ENCODE data around the gene ZNF805.

ZNF805 gene

DNA sequence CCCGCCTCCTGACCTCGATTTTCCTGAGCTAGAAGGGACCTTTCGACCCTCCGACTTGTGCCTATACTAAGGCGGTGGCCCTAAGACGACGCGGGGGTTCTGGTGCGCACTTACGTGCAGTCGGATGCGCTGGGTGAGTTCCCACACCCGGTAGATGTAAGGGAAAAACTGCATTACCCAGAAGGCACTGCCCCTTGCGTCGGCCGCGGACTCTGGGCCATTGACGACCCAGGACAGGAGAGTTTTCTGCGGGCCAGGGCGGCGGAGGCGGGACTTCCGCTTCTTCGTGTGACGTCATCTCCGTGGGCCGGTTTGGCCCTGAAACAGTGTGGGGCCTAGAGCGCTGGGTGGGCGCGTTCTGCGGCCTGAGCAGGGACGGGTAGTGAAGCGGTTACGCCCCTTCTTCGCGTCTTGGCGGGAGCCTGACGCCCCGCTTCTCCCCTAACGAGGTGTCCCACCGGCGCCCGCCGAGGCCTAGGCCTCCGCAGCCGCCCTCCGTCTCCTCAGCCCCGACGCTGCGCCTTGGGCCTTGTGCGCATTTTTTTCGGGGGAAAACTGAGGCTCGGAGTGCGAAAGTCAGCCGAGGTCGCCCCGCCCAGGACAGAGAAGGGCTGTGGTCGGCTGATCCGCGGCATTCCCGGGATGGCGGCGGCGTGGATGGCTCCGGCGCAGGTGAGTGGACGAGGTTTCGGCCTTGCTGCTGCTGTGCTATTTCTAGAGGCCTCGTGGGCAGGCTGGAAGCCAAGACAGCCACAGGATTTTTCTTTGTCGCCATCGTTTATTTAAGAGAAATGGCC is 39.9 kb downstream of the ZNF805 start, which contains the start of gene ZNF460:
ZNF460 (plus strand) TSS at position 321 of the 797 bp plus-strand sequence; CDS start at position 643, 322 bp downstream.
- peak within 1 kb of the TSS; percentile 99 for H3K9ac ChIP-seq
- H4K20me1 ChIP-seq: peaks cover 49% of the 10 kb centered on the region
- peaks cover 38% of the 10 kb centered on the region for H3K36me3 ChIP-seq
- peak within 1 kb of the TSS; percentile 91 for H3K4me2 ChIP-seq
- H3K9me3 ChIP-seq: no peaks in the 10 kb centered on the region
- H3K27me3 ChIP-seq: no peaks in the 10 kb centered on the region
- H3K4me3 ChIP-seq: peak within 1 kb of the TSS; percentile 96
- peak within 1 kb of the TSS; percentile 95 for H3K27ac ChIP-seq
- no peak for TF ChIP-seq Cebpa-rat (IDR thresholded peaks at IDR 0.05)
- H3K4me1 ChIP-seq: peaks cover 25% of the 10 kb centered on the region

GRCh38 chr19:57280962-57281400 is 40.5 kb downstream of the ZNF805 start:
- no peak for TF ChIP-seq Cebpa-rat (IDR thresholded peaks at IDR 0.05)
- Histone ChIP-seq H3K4me1 (peaks cover 25% of the 10 kb centered on the region), H3K9me3 (no peaks in the 10 kb centered on the region), H3K27ac (peak overlapping the region; percentile 95), H3K4me3 (peak overlapping the region; percentile 96), H4K20me1 (peaks cover 55% of the 10 kb centered on the region), H3K36me3 (peaks cover 44% of the 10 kb centered on the region), H3K9ac (peak overlapping the region; percentile 99), H3K4me2 (peak overlapping the region; percentile 91), H3K27me3 (no peaks in the 10 kb centered on the region)

DNA sequence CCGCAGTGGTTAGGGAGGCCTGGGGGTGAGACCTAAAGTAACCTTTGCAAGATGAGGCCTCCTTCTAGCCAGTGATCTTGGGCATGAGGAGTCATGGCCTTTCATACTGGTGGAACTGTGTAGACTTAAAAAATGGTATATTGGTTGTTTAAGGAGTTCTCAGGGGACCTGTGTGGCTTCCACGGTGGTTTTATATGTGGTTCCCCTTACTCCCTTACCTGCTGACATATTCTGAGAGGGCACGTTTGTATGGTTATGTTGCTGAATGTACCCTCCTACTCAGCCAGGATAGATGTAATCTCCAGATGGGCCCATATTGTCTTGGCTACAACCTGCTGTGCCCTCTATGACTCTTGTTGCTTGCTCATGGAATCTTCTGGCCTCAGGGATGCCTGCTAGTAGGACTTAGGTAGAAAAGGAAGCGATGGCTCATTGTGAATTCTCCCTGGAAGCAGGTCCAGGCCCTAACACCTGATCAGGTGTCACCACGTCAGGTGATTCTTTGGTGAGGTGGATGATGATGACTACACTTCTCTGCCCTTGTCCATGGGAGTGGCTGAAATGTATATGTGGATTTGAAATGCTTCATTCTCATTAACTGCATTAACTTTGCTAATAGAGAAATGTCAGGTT is 41.7 kb downstream of the ZNF805 start:
- peaks cover 25% of the 10 kb centered on the region for H3K4me1 ChIP-seq
- H3K4me3 ChIP-seq: peak overlapping the region; percentile 96
- no peaks in the 10 kb centered on the region for H3K9me3 ChIP-seq
- no peak overlapping the region for H3K27ac ChIP-seq
- peak overlapping the region; percentile 38; the same call in 1 of the 2 replicates for H3K9ac ChIP-seq
- TF ChIP-seq Cebpa-rat (IDR thresholded peaks at IDR 0.05): no peak
- H3K27me3 ChIP-seq: no peaks in the 10 kb centered on the region
- peak overlapping the region; percentile 91 for H3K4me2 ChIP-seq
- peaks cover 66% of the 10 kb centered on the region for H4K20me1 ChIP-seq
- H3K36me3 ChIP-seq: peaks cover 55% of the 10 kb centered on the region

- no peak overlapping the region for H3K9ac ChIP-seq
- H4K20me1 ChIP-seq: peaks cover 100% of the 10 kb centered on the region
- peaks cover 100% of the 10 kb centered on the region for H3K36me3 ChIP-seq
- H3K27me3 ChIP-seq: no peaks in the 10 kb centered on the region
- peaks cover 44% of the 10 kb centered on the region for H3K9me3 ChIP-seq
- no peak for TF ChIP-seq Cebpa-rat (IDR thresholded peaks at IDR 0.05)
- no peak overlapping the region for H3K4me3 ChIP-seq
- H3K4me1 ChIP-seq: no peaks in the 10 kb centered on the region
- no peak overlapping the region for H3K27ac ChIP-seq
- no peak overlapping the region for H3K4me2 ChIP-seq
Observed at GRCh38 chr19:57288373-57288772, 47.9 kb downstream of the ZNF805 start.

GRCh38 chr19:57290970-57291369 is 50.5 kb downstream of the ZNF805 start:
- H3K4me2 ChIP-seq: no peak overlapping the region
- no peaks in the 10 kb centered on the region for H3K4me1 ChIP-seq
- H3K9me3 ChIP-seq: peaks cover 62% of the 10 kb centered on the region
- no peak overlapping the region for H3K27ac ChIP-seq
- no peaks in the 10 kb centered on the region for H3K27me3 ChIP-seq
- H3K36me3 ChIP-seq: peaks cover 99% of the 10 kb centered on the region
- H4K20me1 ChIP-seq: peaks cover 100% of the 10 kb centered on the region
- no peak for TF ChIP-seq Cebpa-rat (IDR thresholded peaks at IDR 0.05)
- H3K4me3 ChIP-seq: no peak overlapping the region
- H3K9ac ChIP-seq: no peak overlapping the region

DNA sequence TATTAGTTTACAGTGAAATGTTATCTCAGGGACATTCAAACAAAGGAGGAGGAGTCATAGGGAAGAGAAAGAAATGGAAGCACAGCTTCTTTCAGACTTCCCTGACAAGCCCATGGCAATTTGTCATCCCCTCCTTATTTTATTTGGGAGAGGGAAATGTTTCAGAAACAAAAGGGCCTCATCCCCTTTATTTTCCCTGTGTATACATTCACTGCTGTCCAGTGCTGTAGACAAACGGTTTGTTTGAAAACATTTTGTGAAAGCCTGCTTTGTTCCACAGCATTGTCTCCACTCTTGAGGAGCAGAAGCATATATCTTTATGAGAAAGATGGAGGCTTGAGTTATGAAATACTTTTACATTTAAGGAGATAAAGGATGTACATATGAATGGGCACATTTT is 52.1 kb downstream of the ZNF805 start:
- Histone ChIP-seq H3K27ac (no peak overlapping the region), H3K4me2 (no peak overlapping the region), H3K27me3 (no peaks in the 10 kb centered on the region), H3K4me3 (no peak overlapping the region), H3K9ac (no peak overlapping the region), H4K20me1 (peaks cover 100% of the 10 kb centered on the region), H3K36me3 (peaks cover 99% of the 10 kb centered on the region), H3K9me3 (peaks cover 62% of the 10 kb centered on the region), H3K4me1 (no peaks in the 10 kb centered on the region)
- TF ChIP-seq Cebpa-rat (IDR thresholded peaks at IDR 0.05): no peak

GRCh38 chr19:57293719-57294118 is 53.3 kb downstream of the ZNF805 start:
- H3K27ac ChIP-seq: no peak overlapping the region
- no peak overlapping the region for H3K4me2 ChIP-seq
- peaks cover 99% of the 10 kb centered on the region for H3K36me3 ChIP-seq
- H3K9me3 ChIP-seq: peaks cover 62% of the 10 kb centered on the region
- H3K9ac ChIP-seq: no peak overlapping the region
- no peak overlapping the region for H3K4me3 ChIP-seq
- H3K27me3 ChIP-seq: no peaks in the 10 kb centered on the region
- H4K20me1 ChIP-seq: peaks cover 100% of the 10 kb centered on the region
- TF ChIP-seq Cebpa-rat (IDR thresholded peaks at IDR 0.05): no peak
- no peaks in the 10 kb centered on the region for H3K4me1 ChIP-seq

- peaks cover 73% of the 10 kb centered on the region for H3K36me3 ChIP-seq
- TF ChIP-seq Cebpa-rat (IDR thresholded peaks at IDR 0.05): no peak
- no peak overlapping the region for H3K27ac ChIP-seq
- H3K4me2 ChIP-seq: no peak overlapping the region
- H3K9me3 ChIP-seq: no peaks in the 10 kb centered on the region
- no peaks in the 10 kb centered on the region for H3K27me3 ChIP-seq
- H4K20me1 ChIP-seq: peaks cover 88% of the 10 kb centered on the region
- H3K4me3 ChIP-seq: no peak overlapping the region
- H3K9ac ChIP-seq: no peak overlapping the region
- H3K4me1 ChIP-seq: peaks cover 6% of the 10 kb centered on the region
Observed at GRCh38 chr19:57302020-57302465, 61.6 kb downstream of the ZNF805 start.

DNA sequence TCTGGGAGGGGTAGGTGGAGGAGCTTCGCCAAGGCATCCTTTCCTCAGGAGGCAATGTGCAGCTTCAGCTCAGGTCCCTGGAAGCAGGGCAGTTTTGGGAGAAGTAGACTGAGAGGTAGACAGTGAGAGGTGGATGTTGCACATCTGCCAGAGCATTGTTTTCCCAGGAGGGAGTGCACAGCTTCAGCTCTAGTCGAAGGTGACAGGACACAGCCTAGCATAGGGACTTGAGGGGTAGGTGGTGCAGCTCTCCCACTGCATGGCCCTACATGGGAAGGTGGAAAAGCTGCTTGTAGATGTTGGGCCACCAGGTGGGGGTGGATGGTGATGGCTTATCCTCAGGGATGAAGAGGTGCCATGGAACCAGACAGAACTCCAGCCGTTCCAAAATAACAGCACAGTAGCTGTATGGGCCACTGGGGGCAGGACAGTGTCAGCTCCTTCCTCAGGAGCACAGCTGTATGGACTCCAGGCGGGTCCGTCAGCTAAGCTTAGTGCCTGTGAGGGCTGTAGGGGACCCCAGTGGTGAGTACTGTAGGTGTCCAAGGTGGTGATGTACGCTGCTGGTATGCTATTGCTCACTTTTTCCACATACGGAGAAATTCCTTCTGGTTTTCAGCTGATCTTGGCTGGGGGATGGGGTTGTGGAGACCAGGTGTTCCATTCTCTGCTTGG is 62.4 kb downstream of the ZNF805 start:
- no peak for TF ChIP-seq Cebpa-rat (IDR thresholded peaks at IDR 0.05)
- Histone ChIP-seq H3K27ac (no peak overlapping the region), H3K4me2 (no peak overlapping the region)

More for the DNA sequence above, 62.4 kb downstream of the ZNF805 start:
- H3K9me3 ChIP-seq: no peaks in the 10 kb centered on the region
- H3K4me3 ChIP-seq: no peak overlapping the region
- no peak overlapping the region for H3K9ac ChIP-seq
- H3K27me3 ChIP-seq: no peaks in the 10 kb centered on the region
- H3K4me1 ChIP-seq: peaks cover 6% of the 10 kb centered on the region
- H4K20me1 ChIP-seq: peaks cover 82% of the 10 kb centered on the region
- peaks cover 65% of the 10 kb centered on the region for H3K36me3 ChIP-seq

All from BLaER1 (cell line).